GM19099 (cell line): ENCODE data around the gene RIMKLA.

Source experiments
- POLR2A ChIP-seq: IDR thresholded peaks from 3 replicates; pipeline ENCODE4 v1.6.1; 2011; ENCODE audit warnings: low read depth; ENCODE audit not compliant: insufficient read length; ENCODE audit errors: extremely low read depth

The RIMKLA gene

GRCh38 chr1:42403880-42404400 is 23.3 kb downstream of the RIMKLA start:
- no peak for TF ChIP-seq POLR2A

- TF ChIP-seq POLR2A, result no peak
Measured at GRCh38 chr1:42414551-42415496, 34.2 kb downstream of the RIMKLA start.

- TF ChIP-seq POLR2A, result no peak
Measured at GRCh38 chr1:42417166-42417565, 36.6 kb downstream of the RIMKLA start.

- no peak for TF ChIP-seq POLR2A
Measured at GRCh38 chr1:42418516-42418915, 37.9 kb downstream of the RIMKLA start.

GRCh38 chr1:42419126-42419821 is 38.7 kb downstream of the RIMKLA start:
- no peak for TF ChIP-seq POLR2A

- no peak for TF ChIP-seq POLR2A
Measured at GRCh38 chr1:42420121-42420520, 39.5 kb downstream of the RIMKLA start.

GRCh38 chr1:42420911-42421585 is 40.5 kb downstream of the RIMKLA start:
- no peak for TF ChIP-seq POLR2A

- TF ChIP-seq POLR2A, result no peak
Measured at GRCh38 chr1:42422737-42423136, 42.1 kb downstream of the RIMKLA start.

- TF ChIP-seq POLR2A, result no peak
Measured at GRCh38 chr1:42423681-42424080, 43.1 kb downstream of the RIMKLA start.

GRCh38 chr1:42424201-42424600 is 43.6 kb downstream of the RIMKLA start:
- no peak for TF ChIP-seq POLR2A

- TF ChIP-seq POLR2A, result no peak
Measured at GRCh38 chr1:42427240-42427639, 46.6 kb downstream of the RIMKLA start.

GRCh38 chr1:42429603-42430002 is 49.0 kb downstream of the RIMKLA start:
- no peak for TF ChIP-seq POLR2A

GRCh38 chr1:42430286-42431135 is 49.9 kb downstream of the RIMKLA start:
- TF ChIP-seq POLR2A, result no peak

GRCh38 chr1:42431514-42431913 is 50.9 kb downstream of the RIMKLA start:
- no peak for TF ChIP-seq POLR2A
